Activated T-cell treated with anti-CD3 and anti-CD28 coated beads for 4 hours (primary cell): Measurements from ENCODE around the gene SDK2.

Experiments used
- DNase-seq: peaks from one replicate; pipeline ENCODE4 v3.0.0-alpha.2; 2020

SDK2 gene

GRCh38 chr17:73286863-73287296 lies 357.4 kb downstream of the SDK2 start:
- DNase-seq: no peak

DNA sequence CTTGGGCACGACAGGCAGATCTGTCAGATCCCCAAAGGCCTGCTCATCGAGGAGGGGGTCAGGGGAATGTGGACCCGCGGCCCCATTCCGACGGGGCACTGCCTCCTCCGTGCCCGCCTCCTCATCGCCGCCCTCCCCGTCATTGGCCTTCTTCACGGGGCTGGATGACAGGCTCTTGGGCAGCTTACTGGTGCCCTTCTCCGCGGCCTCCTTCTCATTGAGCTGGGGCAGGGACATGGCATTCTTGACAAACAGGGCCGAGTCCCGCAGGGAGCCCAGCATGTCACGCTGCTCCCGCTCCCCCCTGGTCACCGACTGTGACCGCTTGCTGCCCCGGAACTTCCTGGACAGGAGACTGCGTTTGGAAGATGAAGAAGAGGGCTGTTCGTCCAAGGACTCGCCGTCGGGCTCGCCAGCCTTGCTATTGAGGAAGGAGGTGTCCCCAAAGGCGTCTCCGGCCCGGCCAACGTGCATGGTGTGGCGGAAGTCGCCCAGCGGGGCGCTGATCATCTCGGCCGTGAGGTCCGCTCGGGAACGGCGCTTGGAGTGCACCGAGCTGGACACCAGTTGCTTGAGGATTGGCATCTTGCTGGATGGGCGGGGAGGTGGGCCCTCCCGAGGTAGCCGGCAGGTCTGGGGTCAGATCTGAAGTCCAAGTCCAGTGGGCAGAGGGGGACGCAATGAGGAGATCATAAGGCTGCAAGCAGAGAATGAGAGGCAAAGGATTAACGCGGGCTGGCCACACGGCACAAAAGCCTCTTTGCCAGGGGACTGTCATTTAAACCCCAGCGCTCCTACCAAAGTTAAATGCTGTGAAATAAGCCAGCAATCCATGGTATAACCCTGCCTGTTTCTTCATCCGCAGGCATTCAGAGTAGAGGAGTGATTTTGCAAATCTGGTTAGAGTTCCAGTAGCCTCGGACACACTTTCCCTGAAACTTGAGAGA lies 358.1 kb downstream of the SDK2 start:
- DNase-seq: no peak

- no peak for DNase-seq
These were observed 358.7 kb downstream of the SDK2 start for GRCh38 chr17:73285603-73285908.

DNA sequence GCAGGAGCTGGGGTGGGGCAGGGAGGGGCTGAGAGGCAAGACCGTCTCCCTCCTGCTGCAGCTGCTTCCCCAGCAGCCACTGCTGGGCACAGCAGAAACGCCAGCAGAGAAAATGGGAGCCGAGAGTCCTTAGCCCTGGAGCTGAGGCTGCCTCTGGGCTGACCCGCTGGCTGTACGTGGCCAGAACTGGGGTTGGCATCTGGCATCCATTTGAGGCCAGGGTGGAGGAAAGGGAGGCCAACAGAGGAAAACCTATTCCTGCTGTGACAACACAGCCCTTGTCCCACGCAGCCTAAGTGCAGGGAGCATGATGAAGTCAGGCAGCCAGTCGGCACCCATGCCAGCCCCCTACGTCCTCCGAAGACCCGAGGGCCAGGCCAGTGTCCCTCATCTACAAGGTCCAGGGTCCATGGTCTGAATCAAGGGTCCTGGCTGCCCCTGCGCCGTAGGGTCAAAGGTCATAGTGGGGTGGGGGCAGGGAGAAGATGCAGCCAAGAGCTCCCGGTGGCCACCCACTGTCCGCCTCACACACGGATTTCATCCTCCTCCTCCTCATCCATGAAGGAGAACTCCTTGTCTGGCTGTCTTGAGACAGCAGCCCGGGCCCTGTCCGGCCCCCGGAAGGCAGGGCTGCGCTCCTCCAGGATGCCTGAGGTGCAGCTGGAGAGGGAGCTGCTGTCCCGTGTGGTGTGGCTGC lies 359.2 kb downstream of the SDK2 start:
- DNase-seq: no peak
